Spleen (tissue), 11 donors: Measurements from ENCODE around the gene CAMTA1. TPM values are rescaled to one million over a fixed set of nuclear protein-coding genes. Genes with fewer than 3 reads are reported as not detected.

Experiments
- DNase-seq: peaks from one replicate; pipeline ENCODE4 v3.0.0-alpha.2; 2020
- H3K27ac ChIP-seq, 8 donors: fragments of 200-600 bp; sonication (generic) in 7 of 8; 1 replicate in 4 of 8; 2 replicates in 4 of 8; pipeline versions ENCODE4 v1.5.0 to v1.8.0; 2016 to 2021; ENCODE audit warnings: inconsistent platforms in 4 of 8, mild to moderate bottlenecking in 4 of 8, moderate library complexity in 1 of 8
- H3K27me3 ChIP-seq, 7 donors: fragments of 200-600 bp; sonication (generic) in 6 of 7; replicated peaks in 1 of 7; 1 replicate in 4 of 7; 2 replicates in 3 of 7; pipeline versions ENCODE4 v1.5.0 to v1.8.0; 2016 to 2021; ENCODE audit warnings: inconsistent platforms in 3 of 7, mild to moderate bottlenecking in 1 of 7
- H3K36me3 ChIP-seq, 6 donors: fragments of 200-600 bp; sonication (generic) in 5 of 6; 1 replicate in 4 of 6; 2 replicates in 2 of 6; pipeline versions ENCODE4 v1.5.0 to v1.8.0; 2016 to 2021; ENCODE audit warnings: inconsistent platforms in 2 of 6
- H3K4me1 ChIP-seq, 6 donors: fragments of 200-600 bp; sonication (generic) in 5 of 6; 1 replicate in 3 of 6; 2 replicates in 3 of 6; pipeline versions ENCODE4 v1.5.0 to v1.8.0; 2016 to 2021; ENCODE audit warnings: inconsistent platforms in 3 of 6
- H3K4me3 ChIP-seq, 8 donors: fragments of 200-600 bp; sonication (generic) in 7 of 8; 1 replicate in 4 of 8; 2 replicates in 4 of 8; pipeline versions ENCODE4 v1.5.0 to v1.8.0; 2016 to 2021; ENCODE audit warnings: inconsistent platforms in 4 of 8, mild to moderate bottlenecking in 4 of 8, moderate library complexity in 2 of 8
- H3K9me3 ChIP-seq, 8 donors: fragments of 200-600 bp; sonication (generic) in 7 of 8; 1 replicate in 4 of 8; 2 replicates in 4 of 8; pipeline versions ENCODE4 v1.5.0 to v1.8.0; 2016 to 2021; ENCODE audit warnings: inconsistent platforms in 4 of 8
- POLR2A ChIP-seq, 3 donors: fragments of 450-650 bp; IDR thresholded peaks; one replicate each; pipeline ENCODE4 v1.5.1; 2017; ENCODE audit warnings: antibody characterized with exemption in 3 of 3, mild to moderate bottlenecking in 1 of 3
- POLR2AphosphoS5 ChIP-seq, 3 donors: sonication (generic); formaldehyde crosslinking; IDR thresholded peaks; one replicate each; pipeline ENCODE4 v1.5.1; 2017; ENCODE audit warnings: antibody characterized with exemption in 3 of 3
- WGBS, 5 donors: extraction: QIAGEN DNeasy Blood & Tissue Kit in 3 of 5; methylation state at CpG; one replicate each; pipeline versions ENCODE4 v1.1.5 to v1.1.7; 2013 to 2018; 5-methylcytosine and 5-hydroxymethylcytosine counted together
- intact Hi-C: fragments of 100-400 bp; cut with DNase I; formaldehyde crosslinking; loops from one replicate; pipeline ENCODE4 v1.15.0; 2023; ENCODE audit warnings: low total_unique reads
- polyA plus RNA-seq, 3 donors: library from polyadenylated mRNA; stranded (reverse); fragments of 200-250 nt; gene quantifications; one replicate each; pipeline ENCODE4 v1.2.1, GENCODE V29; 2013
- total RNA-seq, 7 donors: library from RNA; depleted of rRNA in 3 of 7; stranded (reverse); fragments of >200 nt in 3 of 7; fragmentation: NEBNext Ultra II Directional in 4 of 7; extraction: Animal tissue kit (Norgen Biotek cat#: 25700) in 4 of 7; gene quantifications; one replicate each; pipeline versions ENCODE4 v1.1.0 to v1.2.1, GENCODE V29; 2016 to 2021
- TF ChIP-seq, protein P1 (sequence below), 11 experiments: fragments of 200-600 bp in 7 of 11; fragments of 450-650 bp in 4 of 11; sonication (generic) in 4 of 11; IDR thresholded peaks in 8 of 11; conservative IDR thresholded peaks in 3 of 11; 1 replicate in 7 of 11; 2 replicates in 4 of 11; pipeline versions ENCODE4 v1.4.0 to v1.8.0; 2016 to 2021; ENCODE audit warnings: antibody characterized with exemption in 11 of 11, inconsistent platforms in 4 of 11, mild to moderate bottlenecking in 1 of 11
- donor health status: healthy with polysubstance abuse.
- donor health status: DM: no; HTN: no; CAD: no; lungs with moderate emphysema.
- donor health status: DM: no; HTN: no; CAD: no.
- donor health status: Bipolar disorder and iron deficiency.
- donor health status: healthy.
- donor health status: DM: no; HTN: no; CAD: no.
- donor health status: DM: yes; HTN: yes; CAD: no.

The CAMTA1 gene
- total and polyA plus RNA-seq, 10 donors: 53.0 to 106 (median 77.3) TPM

DNA sequence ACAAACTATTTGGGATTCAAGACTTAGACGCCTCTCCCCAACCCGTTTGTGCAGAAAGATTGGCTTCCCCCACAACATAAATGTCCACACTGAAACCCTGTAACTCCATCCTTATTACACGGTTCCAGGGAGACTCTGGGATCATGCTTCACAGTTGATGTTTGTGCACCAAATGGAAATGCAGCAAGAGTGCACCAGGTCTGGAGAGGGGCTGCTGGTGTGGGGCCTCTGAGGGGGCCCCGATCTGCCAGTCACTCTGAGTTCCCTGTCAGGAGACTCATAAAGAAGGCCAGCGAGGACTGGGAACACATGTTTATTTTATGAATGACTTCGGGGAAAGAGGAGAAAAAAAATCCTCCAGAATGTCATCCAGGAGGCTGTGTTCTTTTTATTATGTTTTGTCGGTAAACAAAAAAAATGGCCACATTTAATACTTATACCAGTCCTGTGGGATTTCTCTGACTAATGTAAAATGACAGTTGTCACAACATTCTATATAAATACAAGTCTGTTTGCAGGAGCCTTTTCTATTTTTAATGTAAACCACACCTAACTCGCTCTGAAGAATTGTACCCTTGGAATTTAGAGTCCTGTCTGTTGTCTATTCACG is 546.8 kb downstream of the CAMTA1 start:
- Histone ChIP-seq H3K4me3 (no peak overlapping the region), H3K27me3 (peaks cover 0 to 9% (median 0%) of the 10 kb centered on the region in 7 donors), H3K27ac (no peak overlapping the region), H3K36me3 (no peaks in the 10 kb centered on the region), H3K4me1 (no peaks in the 10 kb centered on the region), H3K9me3 (peaks cover 0 to 12% (median 6%) of the 10 kb centered on the region in 8 donors)
- WGBS, 5 donors: 73 to 83% (median 80%) methylated on average over 9 of the region's 9 CpGs
- TF ChIP-seq POLR2A (IDR thresholded peaks at IDR 0.05): no peak
- TF ChIP-seq POLR2AphosphoS5 (IDR thresholded peaks at IDR 0.05): no peak
- TF ChIP-seq, protein P1, sequence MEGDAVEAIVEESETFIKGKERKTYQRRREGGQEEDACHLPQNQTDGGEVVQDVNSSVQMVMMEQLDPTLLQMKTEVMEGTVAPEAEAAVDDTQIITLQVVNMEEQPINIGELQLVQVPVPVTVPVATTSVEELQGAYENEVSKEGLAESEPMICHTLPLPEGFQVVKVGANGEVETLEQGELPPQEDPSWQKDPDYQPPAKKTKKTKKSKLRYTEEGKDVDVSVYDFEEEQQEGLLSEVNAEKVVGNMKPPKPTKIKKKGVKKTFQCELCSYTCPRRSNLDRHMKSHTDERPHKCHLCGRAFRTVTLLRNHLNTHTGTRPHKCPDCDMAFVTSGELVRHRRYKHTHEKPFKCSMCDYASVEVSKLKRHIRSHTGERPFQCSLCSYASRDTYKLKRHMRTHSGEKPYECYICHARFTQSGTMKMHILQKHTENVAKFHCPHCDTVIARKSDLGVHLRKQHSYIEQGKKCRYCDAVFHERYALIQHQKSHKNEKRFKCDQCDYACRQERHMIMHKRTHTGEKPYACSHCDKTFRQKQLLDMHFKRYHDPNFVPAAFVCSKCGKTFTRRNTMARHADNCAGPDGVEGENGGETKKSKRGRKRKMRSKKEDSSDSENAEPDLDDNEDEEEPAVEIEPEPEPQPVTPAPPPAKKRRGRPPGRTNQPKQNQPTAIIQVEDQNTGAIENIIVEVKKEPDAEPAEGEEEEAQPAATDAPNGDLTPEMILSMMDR (IDR thresholded peaks at IDR 0.05 in 8 of 11, conservative IDR thresholded peaks at IDR 0.05 in 3 of 11): no peak
- no peak for DNase-seq
- intact Hi-C loops: no loop called here

DNA sequence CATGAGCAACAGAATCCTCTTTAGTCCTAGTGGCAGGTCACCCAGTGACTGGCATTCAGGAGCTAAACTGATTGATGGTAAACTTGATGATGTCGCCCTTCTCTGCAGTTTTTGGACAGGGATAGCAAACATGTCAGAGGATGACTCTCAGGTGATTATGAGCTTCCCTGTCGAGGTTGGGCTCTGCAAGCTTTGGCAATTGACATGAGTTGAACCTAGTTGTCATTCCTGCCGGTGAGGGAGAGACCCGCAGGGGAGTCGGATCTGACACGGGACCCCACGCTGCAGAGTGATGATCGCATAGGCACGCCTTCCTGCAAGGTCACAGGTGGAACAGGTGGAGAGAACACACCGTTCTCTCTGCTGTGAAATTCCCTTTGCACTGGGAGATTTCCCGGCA is 547.8 kb downstream of the CAMTA1 start:
- Histone ChIP-seq H3K27ac (no peak overlapping the region), H3K27me3 (peaks cover 0 to 9% (median 0%) of the 10 kb centered on the region in 7 donors), H3K36me3 (no peaks in the 10 kb centered on the region), H3K4me3 (no peak overlapping the region), H3K4me1 (no peaks in the 10 kb centered on the region), H3K9me3 (peaks cover 0 to 5% (median 1%) of the 10 kb centered on the region in 8 donors)
- 87 to 90% (median 88%) methylated on average over 11 of the region's 11 CpGs for WGBS, 5 donors
- intact Hi-C loops: no loop called here
- TF ChIP-seq POLR2AphosphoS5 (IDR thresholded peaks at IDR 0.05): no peak
- no peak for DNase-seq

DNA sequence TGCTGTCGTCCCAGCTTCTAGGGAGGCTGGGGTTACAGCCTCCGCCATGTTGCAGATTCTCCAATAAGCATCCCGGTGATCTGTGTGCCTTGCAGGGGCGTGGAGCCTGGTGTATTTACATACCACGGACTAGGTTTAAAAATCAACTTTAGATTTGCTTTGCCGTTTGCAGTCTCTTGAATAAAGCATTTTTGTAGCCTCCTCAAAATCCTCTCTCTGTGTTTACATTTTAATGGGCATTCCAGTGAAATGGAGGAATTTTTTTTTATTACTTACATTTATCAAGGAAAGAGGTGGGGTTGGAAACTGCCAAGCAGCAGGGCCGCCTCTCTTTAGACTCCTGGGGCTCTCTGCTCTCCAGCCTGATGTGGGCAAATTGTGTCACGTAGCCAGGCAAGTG is 548.4 kb downstream of the CAMTA1 start:
- no peak for DNase-seq
- intact Hi-C loops: no loop called here
- TF ChIP-seq POLR2AphosphoS5 (IDR thresholded peaks at IDR 0.05) (no peak), POLR2A (IDR thresholded peaks at IDR 0.05) (no peak)
- TF ChIP-seq, protein P1 (IDR thresholded peaks at IDR 0.05 in 8 of 11, conservative IDR thresholded peaks at IDR 0.05 in 3 of 11): no peak
- no peak overlapping the region for H3K4me3 ChIP-seq
- H3K36me3 ChIP-seq: no peaks in the 10 kb centered on the region
- no peak overlapping the region for H3K27ac ChIP-seq
- WGBS, 5 donors: 79 to 87% (median 83%) methylated on average over 8 of the region's 8 CpGs
- no peaks in the 10 kb centered on the region for H3K9me3 ChIP-seq
- no peaks in the 10 kb centered on the region for H3K4me1 ChIP-seq
- H3K27me3 ChIP-seq: peaks cover 0 to 9% (median 0%) of the 10 kb centered on the region in 7 donors

DNA sequence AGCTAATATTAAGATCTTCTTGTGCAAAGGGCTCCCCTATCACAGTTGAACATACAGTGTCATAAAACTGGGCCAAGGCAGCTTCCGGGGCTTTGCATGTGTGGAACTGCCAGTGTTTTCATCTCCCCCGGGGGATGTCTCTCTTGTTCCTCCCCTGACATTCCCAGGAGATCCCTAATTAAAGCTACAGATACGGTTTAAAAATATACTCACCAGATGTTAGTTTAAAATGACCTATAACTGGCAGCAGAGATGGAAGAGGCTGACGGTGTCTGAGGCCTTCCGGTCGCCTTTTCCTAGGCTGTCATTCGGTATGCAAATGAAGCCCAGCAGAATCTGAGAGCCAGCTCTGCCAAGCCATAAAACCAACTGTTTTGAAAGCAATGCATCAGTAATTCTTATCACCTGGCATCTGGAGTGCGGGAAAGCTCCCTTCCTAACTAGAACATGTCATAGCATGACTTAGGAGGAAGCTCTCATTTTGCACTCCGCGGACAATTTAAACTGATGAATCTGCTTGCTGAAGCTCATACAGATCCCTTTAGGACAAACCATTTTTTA is 549.3 kb downstream of the CAMTA1 start:
- intact Hi-C loops: no loop called here
- Histone ChIP-seq H3K4me3 (no peak overlapping the region), H3K27ac (no peak overlapping the region), H3K4me1 (no peaks in the 10 kb centered on the region), H3K27me3 (peaks cover 0 to 7% (median 0%) of the 10 kb centered on the region in 7 donors), H3K9me3 (no peaks in the 10 kb centered on the region), H3K36me3 (no peaks in the 10 kb centered on the region)
- TF ChIP-seq, protein P1 (IDR thresholded peaks at IDR 0.05 in 8 of 11, conservative IDR thresholded peaks at IDR 0.05 in 3 of 11): no peak
- no peak for TF ChIP-seq POLR2A (IDR thresholded peaks at IDR 0.05)
- TF ChIP-seq POLR2AphosphoS5 (IDR thresholded peaks at IDR 0.05): no peak
- 48 to 64% (median 57%) methylated on average over 10 of the region's 10 CpGs for WGBS, 5 donors
- DNase-seq: no peak
